ENCODE results near the gene TTI1. TPM values are rescaled to one million over a fixed set of nuclear protein-coding genes. Genes with fewer than 3 reads are reported as not detected.

TTI1 gene
- total and polyA plus RNA-seq, 9 of the 15 experiments (the other 6 are each of a cell fraction or from before 2014, with no cell fraction given), result 9.8 to 55.1 (median 39.4) TPM

DNA sequence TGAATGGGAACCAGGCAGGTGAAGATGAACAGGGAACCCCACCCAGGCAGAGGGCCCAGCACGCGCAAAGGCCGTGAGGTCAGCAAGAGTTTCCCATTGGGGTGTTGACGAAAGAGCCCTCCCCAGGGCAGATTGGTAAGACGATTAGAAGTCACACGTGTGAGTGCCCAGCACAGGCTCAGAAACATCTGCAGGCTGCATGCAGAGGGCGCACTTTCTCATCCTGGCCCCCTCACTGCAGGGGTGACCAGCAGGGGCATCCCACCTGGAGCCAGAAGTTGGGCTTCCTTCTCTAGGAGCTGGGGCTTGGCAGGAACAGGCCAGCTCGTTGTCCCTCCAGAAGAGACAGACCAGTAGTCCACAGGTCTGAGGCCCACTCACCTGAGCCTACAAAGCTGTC, 91.9 kb downstream of the TTI1 start (continued):
- TF ChIP-seq, protein P1, sequence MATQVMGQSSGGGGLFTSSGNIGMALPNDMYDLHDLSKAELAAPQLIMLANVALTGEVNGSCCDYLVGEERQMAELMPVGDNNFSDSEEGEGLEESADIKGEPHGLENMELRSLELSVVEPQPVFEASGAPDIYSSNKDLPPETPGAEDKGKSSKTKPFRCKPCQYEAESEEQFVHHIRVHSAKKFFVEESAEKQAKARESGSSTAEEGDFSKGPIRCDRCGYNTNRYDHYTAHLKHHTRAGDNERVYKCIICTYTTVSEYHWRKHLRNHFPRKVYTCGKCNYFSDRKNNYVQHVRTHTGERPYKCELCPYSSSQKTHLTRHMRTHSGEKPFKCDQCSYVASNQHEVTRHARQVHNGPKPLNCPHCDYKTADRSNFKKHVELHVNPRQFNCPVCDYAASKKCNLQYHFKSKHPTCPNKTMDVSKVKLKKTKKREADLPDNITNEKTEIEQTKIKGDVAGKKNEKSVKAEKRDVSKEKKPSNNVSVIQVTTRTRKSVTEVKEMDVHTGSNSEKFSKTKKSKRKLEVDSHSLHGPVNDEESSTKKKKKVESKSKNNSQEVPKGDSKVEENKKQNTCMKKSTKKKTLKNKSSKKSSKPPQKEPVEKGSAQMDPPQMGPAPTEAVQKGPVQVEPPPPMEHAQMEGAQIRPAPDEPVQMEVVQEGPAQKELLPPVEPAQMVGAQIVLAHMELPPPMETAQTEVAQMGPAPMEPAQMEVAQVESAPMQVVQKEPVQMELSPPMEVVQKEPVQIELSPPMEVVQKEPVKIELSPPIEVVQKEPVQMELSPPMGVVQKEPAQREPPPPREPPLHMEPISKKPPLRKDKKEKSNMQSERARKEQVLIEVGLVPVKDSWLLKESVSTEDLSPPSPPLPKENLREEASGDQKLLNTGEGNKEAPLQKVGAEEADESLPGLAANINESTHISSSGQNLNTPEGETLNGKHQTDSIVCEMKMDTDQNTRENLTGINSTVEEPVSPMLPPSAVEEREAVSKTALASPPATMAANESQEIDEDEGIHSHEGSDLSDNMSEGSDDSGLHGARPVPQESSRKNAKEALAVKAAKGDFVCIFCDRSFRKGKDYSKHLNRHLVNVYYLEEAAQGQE (IDR thresholded peaks at IDR 0.05; ENCODE audit: borderline replicate concordance), result peak; percentile 28; the same call in 1 of the 2 replicates
- TF ChIP-seq, protein P1 (CRISPR knock-in tag; IDR thresholded peaks at IDR 0.05; ENCODE audit: low read depth), result no peak
- TF ChIP-seq JUND (IDR thresholded peaks at IDR 0.05; ENCODE audit: borderline replicate concordance, low read depth, low read length), result 0 out of 2 replicates have a peak, but pooled peaks have one; percentile 3
- TF ChIP-seq JUND (tag; IDR thresholded peaks at IDR 0.05; ENCODE audit: borderline replicate concordance, low read depth, low read length), result no peak
- TF ChIP-seq RAD21 (CRISPR knock-in tag; conservative IDR thresholded peaks at IDR 0.05 in 1 of 2, IDR thresholded peaks at IDR 0.05 in 1 of 2), result peak in 1 of 2 experiments; percentile 44; a peak in 2 of 4 replicates
- TF ChIP-seq BHLHE40 (IDR thresholded peaks at IDR 0.05; ENCODE audit: low read length), result peak; percentile 58; the same call in 1 of the 2 replicates
- TF ChIP-seq MYC (IDR thresholded peaks at IDR 0.05; ENCODE audit: low read depth, low read length), result peak; percentile 57
- TF ChIP-seq MYC (CRISPR knock-in tag; IDR thresholded peaks at IDR 0.05; ENCODE audit: borderline replicate concordance, low read depth), result no peak
- TF ChIP-seq CTCFL (IDR thresholded peaks at IDR 0.05; ENCODE audit: borderline replicate concordance, insufficient read depth, low read depth, low read length, poor library complexity, severe bottlenecking), result peak; percentile 68
- TF ChIP-seq CBX1 (IDR thresholded peaks at IDR 0.05; ENCODE audit: low read depth), result no peak
- 0 out of 4 replicates have a peak, but pooled peaks of 1 of the 2 experiments have one; percentile 6 for TF ChIP-seq RCOR1 (IDR thresholded peaks at IDR 0.05; ENCODE audit: borderline replicate concordance in 1 of 2, low read depth in 2 of 2, low read length in 2 of 2)
